HG02884 (cell line): Measurements from ENCODE around the gene ITGBL1.

ENCODE experiments used
- ATAC-seq: cut with Tn5 transposase; IDR thresholded peaks from one replicate; pipeline ENCODE4 v1.9.1; 2021; ENCODE audit warnings: mild to moderate bottlenecking, moderate library complexity; ENCODE audit not compliant: unreplicated experiment

The ITGBL1 gene, protein sequence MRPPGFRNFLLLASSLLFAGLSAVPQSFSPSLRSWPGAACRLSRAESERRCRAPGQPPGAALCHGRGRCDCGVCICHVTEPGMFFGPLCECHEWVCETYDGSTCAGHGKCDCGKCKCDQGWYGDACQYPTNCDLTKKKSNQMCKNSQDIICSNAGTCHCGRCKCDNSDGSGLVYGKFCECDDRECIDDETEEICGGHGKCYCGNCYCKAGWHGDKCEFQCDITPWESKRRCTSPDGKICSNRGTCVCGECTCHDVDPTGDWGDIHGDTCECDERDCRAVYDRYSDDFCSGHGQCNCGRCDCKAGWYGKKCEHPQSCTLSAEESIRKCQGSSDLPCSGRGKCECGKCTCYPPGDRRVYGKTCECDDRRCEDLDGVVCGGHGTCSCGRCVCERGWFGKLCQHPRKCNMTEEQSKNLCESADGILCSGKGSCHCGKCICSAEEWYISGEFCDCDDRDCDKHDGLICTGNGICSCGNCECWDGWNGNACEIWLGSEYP

DNA sequence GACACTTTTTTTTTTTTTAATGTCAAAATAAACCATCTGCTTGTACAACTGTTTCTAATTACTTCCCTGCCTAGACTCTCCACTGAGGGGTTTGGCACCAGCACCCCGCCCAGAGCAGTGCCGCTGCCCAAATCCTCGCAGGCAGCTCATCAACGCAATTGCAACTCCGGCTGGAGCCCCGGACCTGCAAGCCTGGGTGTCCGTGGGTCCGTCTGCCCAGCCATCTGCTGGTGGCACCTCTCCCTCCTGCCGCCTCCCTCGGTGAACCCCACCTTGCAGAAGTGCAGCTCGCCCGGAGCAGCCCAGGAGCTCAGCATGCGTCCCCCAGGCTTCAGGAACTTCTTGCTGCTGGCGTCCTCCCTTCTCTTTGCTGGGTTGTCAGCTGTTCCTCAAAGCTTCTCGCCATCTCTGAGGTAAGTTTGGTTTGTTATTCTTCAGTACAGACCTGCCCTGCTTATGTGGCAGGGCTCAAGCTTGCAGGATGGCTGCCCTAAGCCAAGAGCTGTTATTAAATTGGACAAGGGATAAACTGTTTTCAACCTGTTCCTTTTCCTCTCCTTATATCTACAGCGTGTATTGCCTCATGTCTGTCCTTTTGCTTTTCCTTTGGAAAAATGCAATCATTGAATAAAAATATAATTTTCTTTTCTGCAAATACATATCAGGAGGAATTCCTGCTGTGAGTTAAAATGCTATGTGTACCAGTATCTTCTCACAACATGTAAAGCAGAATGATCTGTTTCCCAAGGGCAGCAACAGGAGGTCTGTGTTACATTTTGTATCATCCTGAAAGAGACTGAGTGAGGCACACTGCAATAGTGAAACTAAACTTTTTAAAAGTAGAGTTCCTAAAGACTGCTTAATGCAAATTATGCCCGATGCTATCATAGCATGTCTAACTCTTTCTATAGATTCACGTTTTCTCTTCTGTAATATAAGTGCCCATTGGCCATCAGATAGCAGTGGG is at the start of gene ITGBL1:
Gene ITGBL1 (plus strand): TSS at position 157 of the 967 bp plus-strand sequence. CDS start 159 bp downstream, at position 316.
- ATAC-seq: peak; percentile 80

DNA sequence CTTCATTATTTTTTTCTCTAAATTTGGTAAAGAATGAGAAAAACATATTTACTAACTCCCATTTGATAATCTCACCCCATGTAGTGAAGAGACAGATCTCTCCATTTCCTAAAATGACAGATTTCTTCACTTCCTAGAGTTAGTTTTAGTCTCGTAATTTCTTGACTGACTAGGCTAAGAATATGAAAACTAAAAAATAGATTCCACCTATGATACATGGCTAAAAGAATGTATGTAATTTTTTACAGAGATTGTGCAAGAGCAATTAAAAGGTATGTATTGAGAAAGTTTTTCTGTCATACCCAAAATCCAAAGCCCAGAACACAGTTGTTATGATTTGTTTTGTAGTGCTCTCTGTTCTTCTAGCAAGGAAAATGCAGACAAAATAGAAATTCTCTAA is 45.7 kb upstream of the ITGBL1 start:
- ATAC-seq: no peak

DNA sequence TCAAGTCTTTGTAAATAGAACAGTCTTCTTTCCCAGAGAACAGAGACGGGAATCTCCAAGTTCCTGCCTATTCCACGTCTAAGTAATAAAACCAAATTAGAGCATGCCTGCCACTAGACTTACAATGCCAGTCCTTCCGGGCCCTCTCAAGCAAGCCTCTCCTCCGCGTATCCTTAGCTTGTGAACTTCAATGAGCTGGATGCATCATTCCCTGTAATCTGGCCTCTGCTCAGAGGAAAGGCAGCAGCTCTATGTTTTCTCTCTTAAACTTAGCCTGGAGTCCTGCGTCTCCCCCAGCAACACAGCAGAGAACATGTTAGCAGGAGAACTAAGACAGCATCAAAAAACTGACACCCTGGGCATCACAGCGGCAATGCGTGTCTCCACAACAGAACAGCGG is 44.3 kb upstream of the ITGBL1 start:
- no peak for ATAC-seq

DNA sequence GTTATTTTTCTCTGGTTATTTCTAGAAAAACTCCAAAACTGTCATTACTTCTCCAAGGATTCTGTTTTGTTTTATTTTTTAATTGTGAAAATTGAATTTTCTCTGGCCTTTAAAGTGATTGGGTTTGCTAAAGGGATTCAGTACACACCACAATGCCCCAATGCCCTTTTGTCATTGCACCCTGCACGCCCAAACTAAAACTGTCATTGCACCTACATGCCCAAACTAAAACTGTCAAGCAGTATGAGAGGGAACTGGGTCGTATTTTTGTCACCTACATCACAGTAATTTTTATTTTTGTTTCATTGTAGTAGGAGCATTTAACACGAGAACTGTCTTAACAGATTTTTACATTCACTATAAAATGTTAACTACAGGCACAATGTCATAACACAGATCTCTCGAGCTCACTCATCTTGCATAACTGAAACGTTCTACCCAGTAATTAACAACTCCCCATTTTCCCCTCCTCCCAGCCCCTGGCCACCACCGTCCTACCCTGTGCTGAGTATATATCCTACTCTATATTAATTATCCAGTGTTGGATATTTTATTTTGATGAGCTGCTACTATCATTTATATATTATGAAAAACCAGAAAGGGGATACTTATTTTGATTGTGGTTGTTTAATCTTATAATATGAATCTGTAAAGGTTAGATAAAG is 43.4 kb upstream of the ITGBL1 start:
- ATAC-seq: no peak

DNA sequence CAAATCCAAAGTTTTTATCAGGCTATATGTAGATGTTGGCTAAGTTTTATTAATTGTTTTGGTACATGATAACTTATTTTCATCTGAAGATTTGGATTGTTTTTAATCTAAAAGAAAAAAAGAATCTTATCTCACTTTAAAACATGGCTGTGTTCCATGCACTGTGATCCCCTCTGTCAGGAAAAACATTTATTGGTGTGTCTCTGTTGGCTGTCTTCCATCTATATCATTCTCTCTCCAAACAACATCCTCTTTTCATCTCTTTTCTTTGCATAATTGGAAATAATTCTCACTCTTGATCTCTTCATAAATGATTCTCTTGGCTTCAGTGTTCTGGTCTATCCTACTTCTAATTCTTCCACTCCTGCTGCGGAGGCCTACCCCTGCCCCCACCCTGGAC is 40.4 kb upstream of the ITGBL1 start:
- ATAC-seq: no peak

DNA sequence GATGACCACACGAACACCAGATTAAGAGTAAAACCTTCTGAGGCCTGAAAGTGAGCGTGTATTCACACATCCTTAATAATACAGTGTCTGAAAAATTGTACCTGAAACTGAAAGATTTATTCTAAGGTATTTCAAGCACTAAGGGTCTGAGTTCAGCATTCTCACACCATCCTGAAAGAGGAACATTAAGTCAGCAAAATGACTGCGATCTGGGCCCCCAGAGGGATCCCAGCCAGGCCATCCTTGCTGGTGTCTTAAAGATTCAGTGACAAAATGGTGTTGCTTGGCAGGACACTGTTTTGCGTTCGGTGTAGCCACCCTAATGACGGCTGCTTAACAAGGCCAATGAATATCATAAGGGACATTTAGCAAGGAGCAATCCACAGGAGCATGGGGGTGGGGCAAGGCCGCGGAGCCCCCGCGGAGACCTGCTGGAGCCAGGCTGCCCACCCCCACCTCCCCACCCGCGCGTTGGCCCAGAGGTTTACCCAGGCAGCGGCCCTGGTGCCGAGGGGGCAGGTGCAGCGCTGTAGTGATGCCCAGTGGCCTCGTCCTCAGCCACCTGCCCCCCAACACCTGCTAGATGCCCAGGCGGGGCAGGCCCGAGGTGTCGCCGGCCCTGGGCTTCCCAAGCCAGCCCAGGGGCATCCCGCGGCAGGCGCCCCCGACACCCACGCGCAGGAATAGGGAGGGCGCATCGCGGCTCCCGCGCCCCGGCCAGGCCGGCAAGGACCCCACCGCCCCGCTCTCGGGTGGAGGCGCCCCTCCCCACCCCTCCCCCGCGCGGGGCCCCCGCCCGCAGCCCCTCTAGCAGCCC is 36.9 kb upstream of the ITGBL1 start:
- no peak for ATAC-seq

DNA sequence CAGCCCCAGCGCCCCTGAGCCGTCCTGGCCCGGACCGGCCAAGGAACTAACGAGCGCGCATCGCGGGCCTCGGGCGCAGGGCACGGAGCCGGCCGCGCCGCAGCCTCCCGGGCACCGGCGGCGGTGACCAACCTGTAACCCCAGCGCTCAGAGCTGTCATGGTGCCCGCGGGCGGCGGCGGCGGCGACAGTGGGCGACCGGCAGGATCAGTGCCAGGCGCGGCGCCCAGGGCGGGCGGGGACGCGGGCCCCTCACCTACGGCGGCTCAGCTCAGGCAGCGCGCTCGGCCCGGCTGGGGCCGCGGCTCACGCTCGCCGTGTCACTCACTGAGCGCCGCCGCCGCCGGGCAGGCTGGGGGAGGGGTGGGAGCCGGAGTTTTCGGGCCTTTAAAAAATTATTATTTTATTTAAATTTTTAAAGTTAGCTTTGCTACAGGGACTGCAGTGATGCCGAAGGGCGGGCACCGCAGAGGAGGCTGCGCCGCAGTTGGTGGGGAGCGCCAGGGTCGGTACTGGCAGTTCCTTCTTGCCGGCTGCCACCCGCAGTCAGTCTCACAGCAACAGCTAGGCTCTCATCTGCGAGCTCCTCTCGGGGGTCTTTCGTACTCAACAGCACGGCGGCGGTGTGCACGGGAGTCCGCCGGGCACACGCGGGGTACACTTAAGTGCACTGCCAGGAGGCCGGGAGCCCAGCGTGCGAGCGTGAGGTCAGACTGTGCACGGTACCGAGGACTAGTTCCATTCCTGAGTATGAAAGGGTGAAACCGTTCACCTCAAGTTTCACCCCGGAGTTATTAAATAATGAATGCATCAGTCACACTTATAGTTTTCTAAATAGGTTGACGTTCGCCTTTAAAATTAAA is 36.1 kb upstream of the ITGBL1 start, which contains the start of gene NALCN:
Gene NALCN (minus strand): TSS at position 328 of the 862 bp plus-strand sequence. CDS start 17,382 bp downstream, outside the sequence.
- ATAC-seq: no peak

DNA sequence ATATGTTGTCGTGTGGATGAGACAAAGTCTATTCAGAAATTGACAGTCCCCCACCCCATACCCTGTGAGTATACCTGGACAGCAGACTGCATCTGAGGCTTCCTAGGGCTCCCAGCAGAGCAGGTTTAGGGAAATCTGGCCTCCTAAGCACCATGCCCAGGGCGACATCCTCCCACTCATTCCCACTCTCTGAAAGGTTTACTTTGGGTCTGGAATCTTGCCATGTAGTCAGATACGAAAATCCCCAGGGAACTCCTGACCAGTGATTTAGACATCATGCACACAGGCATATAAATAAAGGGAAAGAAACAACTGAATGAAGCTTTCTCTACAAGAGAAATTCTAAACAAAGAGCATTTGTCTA is 35.5 kb upstream of the ITGBL1 start:
- no peak for ATAC-seq

DNA sequence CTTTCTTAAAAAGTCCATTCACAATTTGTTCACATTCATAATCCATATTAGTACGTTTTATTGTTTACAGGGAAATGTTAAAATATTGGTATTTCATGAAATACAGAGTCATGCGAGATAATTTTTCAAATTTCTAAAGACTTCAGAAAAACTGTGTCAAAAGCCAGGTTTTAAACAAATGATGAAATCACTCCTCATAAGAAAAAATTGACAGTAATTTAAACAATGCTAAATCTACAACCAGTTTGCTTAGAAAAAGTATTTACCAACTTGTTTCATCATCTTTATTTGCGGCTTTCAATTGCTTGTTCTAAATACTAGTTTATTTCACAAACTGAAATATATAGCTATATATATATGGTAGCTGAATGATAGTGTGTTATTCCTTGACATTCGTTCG is 35.0 kb upstream of the ITGBL1 start:
- ATAC-seq: no peak

DNA sequence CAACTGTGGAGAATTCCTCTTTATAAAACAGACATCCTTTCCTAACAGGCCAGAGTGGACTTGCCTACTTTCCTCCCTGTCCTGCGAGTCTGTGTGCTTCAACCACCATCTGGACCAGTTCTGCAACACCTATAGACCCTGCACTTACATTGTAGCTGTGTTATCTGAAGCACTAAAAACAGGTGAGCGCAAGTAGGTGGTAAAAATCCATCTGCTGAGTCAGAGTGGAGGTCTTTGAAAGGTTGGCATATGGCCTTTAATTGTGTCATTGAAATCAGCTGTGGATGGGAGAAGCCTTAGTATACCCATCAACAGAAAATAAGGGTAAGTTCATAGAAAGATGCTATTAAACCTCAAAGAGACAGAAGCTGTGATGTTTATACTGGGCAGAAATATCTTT is 28.6 kb upstream of the ITGBL1 start:
- ATAC-seq: no peak

DNA sequence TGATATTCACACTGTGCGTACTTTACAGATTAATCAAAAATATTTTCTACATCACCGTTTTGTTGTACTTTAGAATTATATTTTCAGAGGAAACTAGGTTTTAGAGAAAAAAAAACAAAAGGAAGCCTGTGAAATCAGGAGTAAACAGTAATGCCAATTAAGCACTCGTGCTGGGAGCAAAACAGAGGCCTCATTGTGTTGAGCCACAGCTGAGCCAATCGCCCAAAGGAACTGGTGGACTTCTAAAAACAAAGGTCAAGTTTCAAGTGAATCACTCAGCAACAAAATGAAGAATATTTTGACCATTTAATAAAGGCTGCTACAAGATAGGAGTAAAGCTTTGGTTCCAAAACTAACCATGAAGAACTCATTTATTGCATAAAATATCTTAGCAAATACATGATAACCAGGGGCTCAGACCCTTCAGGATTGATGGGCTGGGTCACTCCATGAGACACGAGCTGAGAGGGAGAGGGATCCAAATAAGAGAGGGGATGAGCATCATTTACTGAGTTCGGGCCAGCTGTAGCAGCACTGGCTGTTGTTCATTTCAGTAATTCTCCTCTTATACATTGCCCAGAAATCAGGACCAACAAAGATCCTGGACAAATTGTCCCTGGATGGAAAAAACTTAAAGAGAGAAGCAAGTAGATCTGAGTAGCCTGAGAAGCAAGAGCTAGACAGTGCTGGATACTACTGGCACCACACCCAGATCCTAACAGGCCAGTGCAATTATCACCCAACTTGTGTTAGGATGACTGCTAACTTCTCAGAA is 27.9 kb upstream of the ITGBL1 start:
- no peak for ATAC-seq

DNA sequence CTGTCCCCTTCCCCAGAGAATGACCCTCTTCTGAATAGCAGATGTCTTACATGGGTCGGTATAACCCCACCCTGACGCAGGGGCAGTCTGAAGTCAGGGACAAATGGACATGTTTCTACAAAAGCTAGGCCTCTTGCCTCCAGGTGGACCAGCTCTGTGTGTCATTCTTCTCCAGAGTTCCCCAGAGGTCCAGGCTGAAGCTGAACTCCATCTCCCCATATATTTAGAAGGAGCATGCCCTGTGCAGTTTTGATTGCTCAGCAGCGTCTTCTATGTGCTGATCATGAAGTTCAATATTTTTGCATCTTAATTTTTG is 27.4 kb upstream of the ITGBL1 start:
- ATAC-seq: no peak

DNA sequence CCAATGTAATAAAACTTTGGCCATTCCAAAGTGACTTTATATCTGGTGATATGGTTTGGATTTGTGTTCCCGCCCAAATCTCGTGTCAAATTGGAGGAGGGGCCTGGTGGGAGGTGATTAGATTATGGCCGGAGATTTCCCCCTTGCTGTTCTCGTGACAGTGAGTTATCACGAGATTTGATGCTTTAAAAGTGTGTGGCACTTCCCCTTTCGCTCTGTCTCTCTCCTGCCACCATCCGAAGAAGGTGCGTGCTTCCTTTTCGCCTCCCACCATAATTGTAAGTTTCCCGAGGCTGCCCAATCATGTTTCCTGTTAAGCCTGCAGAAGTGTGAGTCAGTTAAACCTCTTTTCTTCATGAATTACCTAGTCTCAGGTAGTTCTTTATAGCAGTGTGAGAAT is 26.9 kb upstream of the ITGBL1 start:
- ATAC-seq: no peak

DNA sequence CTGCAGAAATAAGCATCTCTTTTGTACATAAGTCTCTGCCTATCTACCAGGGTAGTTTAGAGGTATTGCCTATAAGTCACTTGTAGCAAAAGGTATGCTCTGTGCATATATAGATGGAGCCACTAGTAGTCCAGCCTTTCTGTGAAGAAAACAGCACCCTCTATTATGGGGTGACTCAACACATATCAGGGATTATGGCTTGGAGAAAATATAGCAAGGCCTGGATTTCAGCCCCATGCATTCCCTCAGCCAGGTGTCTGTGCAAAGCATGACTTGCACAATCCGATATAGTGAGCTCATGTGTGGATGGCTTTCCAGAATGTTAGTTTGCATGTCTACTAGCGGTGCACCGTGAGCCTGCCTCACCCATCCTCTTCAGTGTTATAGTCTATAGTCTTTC is 22.7 kb upstream of the ITGBL1 start:
- ATAC-seq: no peak

DNA sequence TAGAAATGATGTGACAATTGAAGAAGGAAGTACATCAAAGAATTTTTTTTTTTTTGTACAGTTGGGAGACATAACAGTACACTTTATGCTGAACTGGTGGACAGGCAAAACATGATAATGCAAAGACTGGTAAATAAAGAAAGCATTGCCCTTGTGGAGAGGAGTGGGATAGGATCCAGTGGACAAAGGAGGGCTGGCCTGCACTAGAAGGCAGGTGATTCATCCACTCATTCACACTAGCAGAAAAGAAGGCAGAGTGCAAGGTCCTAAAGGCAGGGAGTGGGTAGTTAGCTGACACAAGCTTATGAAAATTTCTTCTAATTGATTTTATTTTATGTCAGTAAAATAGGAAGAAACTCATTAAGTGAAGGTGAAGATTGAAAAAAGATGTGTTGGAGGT is 18.6 kb upstream of the ITGBL1 start:
- ATAC-seq: no peak

DNA sequence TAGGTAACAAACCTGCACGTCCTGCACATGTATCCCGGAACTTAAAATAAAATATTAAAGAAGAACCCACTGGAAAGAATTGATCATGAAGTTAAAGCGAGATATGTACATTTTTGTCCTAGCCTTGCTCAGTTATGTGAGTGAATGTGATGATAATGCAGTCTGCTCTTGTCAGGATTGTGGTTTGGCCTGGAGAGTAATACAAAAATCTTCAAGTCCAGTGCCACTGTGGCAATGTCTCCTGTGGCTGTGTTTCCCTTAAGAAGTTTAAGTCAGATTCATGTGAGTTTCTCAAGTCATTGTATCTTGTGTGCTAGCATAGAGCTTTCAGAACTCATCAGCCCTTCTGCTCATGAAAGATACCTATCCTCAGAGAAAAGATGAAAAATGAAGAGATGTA is 18.0 kb upstream of the ITGBL1 start:
- no peak for ATAC-seq

DNA sequence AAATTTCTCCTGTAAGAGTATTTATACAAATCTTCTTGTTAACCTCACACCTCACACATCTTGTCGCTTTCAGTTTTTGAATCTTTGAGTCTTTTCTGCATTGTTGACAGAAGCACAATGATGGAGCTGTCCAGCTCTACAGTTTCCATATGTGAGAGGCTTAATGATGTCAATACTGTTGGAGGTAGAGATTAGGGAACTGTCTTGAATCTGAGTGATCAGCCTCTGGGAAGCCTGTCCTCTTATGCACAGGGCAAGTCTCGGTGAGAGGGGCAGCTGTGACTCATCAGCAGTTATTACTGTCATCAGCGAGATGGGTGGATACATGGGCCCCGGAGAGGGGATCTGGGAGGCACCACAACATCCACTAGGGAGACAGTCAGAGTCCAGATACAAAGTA is 4.6 kb upstream of the ITGBL1 start:
- ATAC-seq: no peak

DNA sequence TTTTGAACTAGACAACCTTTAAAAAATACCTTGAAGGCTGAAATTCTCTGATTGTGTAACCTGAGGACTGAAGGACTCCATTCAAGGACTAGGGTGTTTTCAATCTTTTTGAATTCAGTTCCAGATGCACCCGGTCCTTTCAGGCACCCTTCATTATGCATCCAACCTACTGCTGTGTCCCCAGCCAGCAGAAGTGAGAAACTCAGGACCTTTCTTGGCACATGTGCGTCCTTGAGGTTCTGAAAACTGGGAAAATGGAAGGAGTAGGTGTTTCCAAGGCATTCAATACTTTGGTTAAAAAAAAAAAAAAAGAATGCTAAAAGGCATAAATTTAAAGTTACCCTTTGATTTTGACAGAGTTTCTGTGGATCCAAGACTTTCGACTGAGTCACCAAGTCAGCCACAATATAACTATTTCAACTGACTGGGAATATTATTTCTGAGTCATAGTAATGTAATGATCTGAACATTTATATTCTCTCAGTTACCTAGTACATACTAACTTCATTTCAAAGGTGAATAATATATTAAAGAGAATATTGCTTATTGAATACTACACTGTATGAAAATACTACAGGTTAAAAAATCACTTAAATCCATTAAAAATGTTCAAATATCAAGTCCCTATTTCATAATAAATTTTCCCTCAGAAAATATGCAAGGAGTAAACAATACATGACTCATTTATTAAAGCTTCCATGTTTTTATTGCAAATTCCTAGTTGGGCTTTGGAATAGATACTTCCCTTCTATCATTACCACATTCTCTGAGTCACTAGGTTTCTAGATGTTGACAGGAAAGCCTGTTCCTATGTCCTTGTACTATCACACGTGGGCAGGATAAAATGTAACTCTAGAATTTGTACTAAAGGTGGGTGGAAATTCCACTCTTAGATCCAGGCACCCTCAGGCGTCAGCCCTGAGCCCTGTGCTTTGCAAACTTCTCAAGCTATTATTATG is 2.4 kb upstream of the ITGBL1 start:
- no peak for ATAC-seq
